Psoas muscle (tissue), 8 donors: ENCODE results near the gene GSTM4. TPM values are rescaled to one million over a fixed set of nuclear protein-coding genes. Genes with fewer than 3 reads are reported as not detected.

ENCODE experiments used
- ATAC-seq, 4 donors: fragments of 200-7000 bp; cut with Tn5 transposase; one replicate each; pipeline ENCODE4 v1.9.1; 2020; ENCODE audit warnings: moderate library complexity in 3 of 4, mild to moderate bottlenecking in 2 of 4
- DNase-seq, 2 donors: peaks; one replicate each; pipeline ENCODE4 v3.0.0-alpha.2; 2020
- H3K27ac ChIP-seq: fragments of 200-600 bp; one replicate; pipeline ENCODE4 v1.8.0; 2022
- H3K27me3 ChIP-seq, 3 donors: fragments of 200-600 bp in 1 of 3; one replicate each; pipeline versions ENCODE4 v1.6.1 to v1.8.0; 2013 to 2022; ENCODE audit warnings: low read length in 2 of 3, mild to moderate bottlenecking in 2 of 3, moderate library complexity in 1 of 3; ENCODE audit not compliant: insufficient read depth in 3 of 3
- H3K36me3 ChIP-seq, 2 donors: fragments of 200-600 bp in 1 of 2; one replicate each; pipeline versions ENCODE4 v1.6.1 to v1.8.0; 2013 to 2022; ENCODE audit warnings: low read depth in 1 of 2, mild to moderate bottlenecking in 1 of 2, moderate library complexity in 1 of 2; ENCODE audit not compliant: insufficient read depth in 1 of 2
- H3K4me1 ChIP-seq: fragments of 200-600 bp; one replicate; pipeline ENCODE4 v1.8.0; 2022
- H3K4me3 ChIP-seq: fragments of 200-600 bp; one replicate; pipeline ENCODE4 v1.8.0; 2022; ENCODE audit warnings: mild to moderate bottlenecking
- H3K9me3 ChIP-seq: fragments of 200-600 bp; one replicate; pipeline ENCODE4 v1.8.0; 2022
- WGBS, 3 donors: extraction: QIAGEN DNeasy Blood & Tissue Kit; methylation state at CpG; one replicate each; pipeline versions ENCODE4 v1.1.6 to v1.1.7; 2013; 5-methylcytosine and 5-hydroxymethylcytosine counted together
- intact Hi-C, 2 donors: fragments of 100-400 bp; cut with DNase I; formaldehyde crosslinking; loops; one replicate each; pipeline versions ENCODE4 v1.11.0 to v1.14.2; 2022
- polyA plus RNA-seq, 3 donors: library from polyadenylated mRNA; stranded (reverse); fragments of 200-250 nt; gene quantifications; one replicate each; pipeline ENCODE4 v1.2.3, GENCODE V29; 2013
- total RNA-seq, 4 donors: library from RNA; stranded (reverse); fragmentation: NEBNext Ultra II Directional in 2 of 4; extraction: Animal tissue kit (Norgen Biotek cat#: 25700) in 2 of 4; gene quantifications; one replicate each; pipeline versions ENCODE4 v1.2.1 to v1.2.4, GENCODE V29; 2021 to 2023
- TF ChIP-seq, protein P1 (sequence below): fragments of 200-600 bp; IDR thresholded peaks from one replicate; pipeline ENCODE4 v1.8.0; 2022; ENCODE audit warnings: antibody characterized with exemption
- donor health status: healthy with polysubstance abuse.
- donor health status: DM: no; HTN: no; CAD: no; lungs with moderate emphysema.
- donor health status: Bipolar disorder and iron deficiency.
- donor health status: healthy.
- donor health status: DM: yes; HTN: yes; CAD: no.
- donor health status: DM: no; HTN: no; CAD: no.
- donor health status: DM: no; HTN: no; CAD: no.
- donor health status: DM: yes; HTN: yes; CAD: no.

Gene GSTM4
- total and polyA plus RNA-seq, 7 donors, result 26.0 to 56.2 (median 42.9) TPM

DNA sequence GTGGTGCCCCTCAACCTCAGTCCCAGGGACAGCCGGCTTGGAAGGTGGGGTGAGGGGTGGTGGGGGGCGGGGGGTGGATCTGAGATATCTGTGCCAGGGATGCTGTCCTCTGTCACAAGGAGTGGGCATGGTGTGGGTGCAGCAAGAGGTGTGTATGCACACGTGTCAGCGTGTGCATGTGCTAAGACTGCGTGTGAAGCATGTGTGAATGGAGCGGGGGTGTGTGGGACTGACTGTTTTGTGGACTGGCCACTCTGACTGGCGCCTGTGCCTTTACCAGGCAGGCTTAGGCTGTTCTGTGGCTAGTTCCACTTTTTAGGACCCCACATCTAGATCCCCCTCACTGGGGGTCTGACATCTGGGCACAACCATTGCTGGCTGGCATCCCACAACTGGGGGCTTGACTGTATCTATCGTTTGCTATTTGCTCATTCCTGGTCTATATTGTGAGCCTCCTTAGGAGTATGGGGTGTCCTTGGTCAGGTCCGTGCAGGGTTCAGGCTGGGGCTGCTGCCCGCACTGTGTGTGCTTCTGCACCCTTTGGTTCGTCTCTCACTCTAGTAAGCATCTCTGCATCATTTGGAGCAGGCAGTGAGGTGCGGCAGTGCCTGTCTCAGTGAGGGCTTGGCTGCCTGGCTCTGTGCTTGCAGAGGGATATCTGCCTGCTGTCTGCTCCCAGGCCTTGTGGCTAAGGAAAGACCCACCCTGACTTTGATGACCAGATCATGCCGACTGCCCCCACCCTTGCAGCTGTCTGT lies 34.3 kb upstream of the GSTM4 start:
- Histone ChIP-seq H3K36me3 (peaks cover 0 to under 1% of the 10 kb centered on the region in 2 donors), H3K27ac (no peak overlapping the region), H3K4me3 (peak overlapping the region; percentile 78), H3K4me1 (peaks cover 11% of the 10 kb centered on the region), H3K27me3 (peaks cover 0 to 4% (median 1%) of the 10 kb centered on the region in 3 donors), H3K9me3 (no peaks in the 10 kb centered on the region)
- intact Hi-C loops, result no loop called here
- no peak for ATAC-seq
- peak in 1 of 2 donors; percentile 32 for DNase-seq
- 46 to 51% (median 48%) methylated on average over 13 of the region's 13 CpGs for WGBS, 3 donors
- TF ChIP-seq, protein P1, sequence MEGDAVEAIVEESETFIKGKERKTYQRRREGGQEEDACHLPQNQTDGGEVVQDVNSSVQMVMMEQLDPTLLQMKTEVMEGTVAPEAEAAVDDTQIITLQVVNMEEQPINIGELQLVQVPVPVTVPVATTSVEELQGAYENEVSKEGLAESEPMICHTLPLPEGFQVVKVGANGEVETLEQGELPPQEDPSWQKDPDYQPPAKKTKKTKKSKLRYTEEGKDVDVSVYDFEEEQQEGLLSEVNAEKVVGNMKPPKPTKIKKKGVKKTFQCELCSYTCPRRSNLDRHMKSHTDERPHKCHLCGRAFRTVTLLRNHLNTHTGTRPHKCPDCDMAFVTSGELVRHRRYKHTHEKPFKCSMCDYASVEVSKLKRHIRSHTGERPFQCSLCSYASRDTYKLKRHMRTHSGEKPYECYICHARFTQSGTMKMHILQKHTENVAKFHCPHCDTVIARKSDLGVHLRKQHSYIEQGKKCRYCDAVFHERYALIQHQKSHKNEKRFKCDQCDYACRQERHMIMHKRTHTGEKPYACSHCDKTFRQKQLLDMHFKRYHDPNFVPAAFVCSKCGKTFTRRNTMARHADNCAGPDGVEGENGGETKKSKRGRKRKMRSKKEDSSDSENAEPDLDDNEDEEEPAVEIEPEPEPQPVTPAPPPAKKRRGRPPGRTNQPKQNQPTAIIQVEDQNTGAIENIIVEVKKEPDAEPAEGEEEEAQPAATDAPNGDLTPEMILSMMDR, result no peak

DNA sequence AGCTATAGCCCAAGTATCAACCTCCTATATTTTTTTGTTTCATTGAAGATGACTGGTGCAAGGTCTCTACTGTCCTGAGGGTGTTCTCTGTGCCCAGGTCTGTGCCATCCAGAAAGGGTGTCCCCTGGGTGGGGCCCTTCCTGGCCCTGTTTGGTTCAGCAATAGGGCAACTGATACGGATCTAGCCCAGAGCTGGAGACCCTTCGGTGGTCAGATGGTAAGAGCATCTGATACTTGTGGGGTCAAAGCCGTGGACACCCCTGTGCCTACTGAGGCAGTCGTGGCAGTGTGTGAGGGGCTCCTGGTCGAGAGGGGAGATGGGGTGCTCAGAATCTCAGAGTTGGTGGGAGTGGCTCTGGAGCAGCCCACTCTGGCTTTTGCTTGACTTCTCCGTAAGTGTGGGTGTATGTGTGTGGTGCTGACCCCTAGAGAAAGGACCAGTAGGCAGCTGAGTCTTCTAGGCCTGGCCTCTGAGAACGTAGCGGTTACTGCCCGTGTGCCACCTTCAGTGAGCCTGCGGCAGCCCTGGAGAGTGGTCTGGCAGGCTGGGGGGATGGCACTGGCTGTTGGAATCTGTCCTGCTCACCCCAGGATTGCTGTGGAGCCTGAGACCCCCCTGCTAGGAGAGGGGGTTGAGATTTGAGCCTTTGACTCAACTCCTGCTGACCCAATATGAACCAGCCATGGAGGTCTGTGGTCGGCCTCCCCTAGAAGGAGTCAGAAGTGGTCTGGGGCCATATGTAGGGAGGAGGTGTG lies 33.6 kb upstream of the GSTM4 start:
- ATAC-seq (no peak), DNase-seq (peak in 1 of 2 donors; percentile 37)
- 80 to 89% (median 85%) methylated on average over 11 of the region's 11 CpGs for WGBS, 3 donors
- TF ChIP-seq, protein P1, result no peak
- H3K36me3 ChIP-seq, result peaks cover 0 to 8% of the 10 kb centered on the region in 2 donors
- no peak overlapping the region for H3K4me3 ChIP-seq
- no peak overlapping the region for H3K27ac ChIP-seq
- H3K4me1 ChIP-seq, result peaks cover 11% of the 10 kb centered on the region
- H3K9me3 ChIP-seq, result no peaks in the 10 kb centered on the region
- intact Hi-C loops, result no loop called here
- H3K27me3 ChIP-seq, result peaks cover 0 to 4% (median 1%) of the 10 kb centered on the region in 3 donors

DNA sequence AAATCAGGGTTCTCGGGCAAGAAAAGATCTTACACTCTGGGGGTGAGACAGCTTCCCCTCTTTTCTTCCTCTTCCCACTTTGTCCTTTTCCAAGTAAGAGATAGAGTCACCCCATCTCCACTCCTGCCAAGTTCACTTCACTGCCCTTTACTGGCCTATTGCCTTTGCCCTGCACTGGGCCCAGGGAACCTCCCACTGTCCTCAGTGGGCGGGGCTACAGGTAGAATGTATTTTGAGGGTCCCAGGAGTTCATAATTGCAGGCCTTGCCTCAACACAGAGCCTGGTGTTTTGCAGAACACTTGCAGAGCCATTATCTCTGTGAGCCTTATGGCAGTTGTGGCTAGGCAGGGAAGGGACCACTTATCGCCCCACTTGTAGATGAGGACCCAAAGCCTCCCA lies 33.0 kb upstream of the GSTM4 start:
- intact Hi-C loops, result no loop called here
- no peak overlapping the region for H3K27ac ChIP-seq

DNA sequence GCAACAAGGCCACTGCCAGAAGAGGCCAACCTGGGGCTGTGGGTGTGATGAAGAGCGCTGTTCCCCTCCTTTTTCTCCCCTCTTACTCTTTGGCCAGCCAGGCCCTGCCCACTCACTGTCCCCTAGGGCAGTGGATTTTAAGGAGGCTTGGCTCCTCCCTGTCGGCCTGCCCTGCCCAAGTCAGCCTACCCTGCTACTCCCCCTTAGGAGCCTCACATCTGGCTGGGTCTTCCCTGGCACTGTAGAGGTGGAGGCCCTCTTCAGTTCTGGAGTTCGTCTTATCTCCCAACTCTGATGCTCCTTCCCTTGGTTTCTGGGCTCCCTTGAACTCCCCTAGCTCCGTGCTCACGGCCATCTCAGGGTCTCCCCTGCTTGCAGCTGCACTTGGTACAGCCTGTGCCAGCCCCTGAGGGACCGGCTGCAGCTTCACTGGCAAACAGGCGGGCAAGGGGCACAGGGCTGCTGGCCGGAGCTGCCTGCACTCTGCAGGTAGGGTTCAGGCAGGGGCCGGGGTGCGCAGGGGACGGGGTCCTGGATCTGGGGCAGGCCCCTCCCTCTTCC lies 32.2 kb upstream of the GSTM4 start:
- Histone ChIP-seq H3K27me3 (peaks cover 0 to 4% (median 1%) of the 10 kb centered on the region in 3 donors), H3K9me3 (no peaks in the 10 kb centered on the region), H3K4me3 (peak overlapping the region; percentile 18), H3K27ac (no peak overlapping the region), H3K36me3 (peaks cover 0 to 21% of the 10 kb centered on the region in 2 donors), H3K4me1 (peaks cover 11% of the 10 kb centered on the region)
- TF ChIP-seq, protein P1, result no peak
- ATAC-seq, result no peak
- intact Hi-C loops, result no loop called here
- WGBS, 3 donors, result 65 to 73% (median 68%) methylated on average over 11 of the region's 11 CpGs
- peak in 1 of 2 donors; percentile 49 for DNase-seq

More for the DNA sequence above, 33.0 kb upstream of the GSTM4 start:
- Histone ChIP-seq H3K36me3 (peaks cover 0 to 14% of the 10 kb centered on the region in 2 donors), H3K9me3 (no peaks in the 10 kb centered on the region), H3K4me3 (no peak overlapping the region), H3K4me1 (peaks cover 11% of the 10 kb centered on the region), H3K27me3 (peaks cover 0 to 4% (median 1%) of the 10 kb centered on the region in 3 donors)
- WGBS, 3 donors, result 89 to 98% (median 95%) methylated on average over 3 of the region's 3 CpGs
- DNase-seq (peak in 1 of 2 donors; percentile 21), ATAC-seq (no peak)
- TF ChIP-seq, protein P1, result no peak
